Forelimb muscle (tissue), 1 donor: ENCODE results near the gene SLC22A3. TPM values are rescaled to one million over a fixed set of nuclear protein-coding genes. Genes with fewer than 3 reads are reported as not detected.

ENCODE experiments used
- polyA plus RNA-seq: library from polyadenylated mRNA; unstranded; fragments of 120-200 nt; gene quantifications from one replicate; pipeline ENCODE4 v1.2.1, GENCODE V29; 2013; ENCODE audit not compliant: insufficient read length

Gene SLC22A3
- polyA plus RNA-seq, 1 donor = 11.8 TPM

Other genes with a start within 250 kb of the SLC22A3 start
- 0.85 TPM for gene SLC22A1, start 226.6 kb upstream of the SLC22A3 start, polyA plus RNA-seq
- gene SLC22A2, start 89.6 kb upstream of the SLC22A3 start, polyA plus RNA-seq = not detected